GM12892 (cell line): Measurements from ENCODE around the gene CRYGB.
"Not testable (repeated sequence)": the region's sequence is repeated elsewhere in the genome, so short reads cannot be mapped to it uniquely, and the experiment has no call there.

ENCODE experiments used
- POLR2A ChIP-seq: IDR thresholded peaks from 2 replicates; pipeline ENCODE4 v1.6.1; 2011; ENCODE audit warnings: low read depth, low read length, control low read depth
- POLR2AphosphoS5 ChIP-seq: IDR thresholded peaks from 2 replicates; pipeline ENCODE4 v1.6.1; 2011; ENCODE audit warnings: low read depth, low read length, control low read depth
- TAF1 ChIP-seq: IDR thresholded peaks from 2 replicates; pipeline ENCODE4 v1.6.1; 2011; ENCODE audit warnings: low read depth, mild to moderate bottlenecking, control low read depth, low read length, borderline replicate concordance

GRCh38 chr2:208112273-208112745 is 33.6 kb downstream of the CRYGB start:
- TF ChIP-seq POLR2AphosphoS5, POLR2A, TAF1: not testable (repeated sequence)
